Measurements from ENCODE around the gene SRD5A1.
"Not testable (repeated sequence)": the region's sequence is repeated elsewhere in the genome, so short reads cannot be mapped to it uniquely, and the experiment has no call there.

Gene SRD5A1

DNA sequence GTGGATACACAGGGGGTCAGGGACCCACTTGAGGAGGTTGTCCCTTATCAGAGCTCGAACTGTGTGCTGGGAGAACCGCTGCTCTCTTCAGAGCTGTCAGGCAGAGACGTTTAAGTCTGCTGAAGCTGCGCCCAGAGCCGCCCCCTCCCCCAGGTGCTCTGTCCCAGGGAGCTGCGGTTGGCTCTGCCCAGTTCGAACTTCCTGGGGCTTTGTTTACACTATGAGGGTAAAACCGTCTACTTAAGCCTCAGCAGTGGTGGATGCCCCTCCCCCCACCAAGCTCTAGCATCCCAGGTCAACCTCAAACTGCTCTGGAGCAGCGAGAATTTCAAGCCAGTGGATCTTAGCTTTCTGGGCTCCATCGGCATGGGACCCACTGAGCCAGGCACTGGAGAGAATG, 15.9 kb downstream of the SRD5A1 start:
- DNase-seq = no peak

GRCh38 chr5:6649681-6650080, 16.4 kb downstream of the SRD5A1 start:
- no peak for DNase-seq

DNA sequence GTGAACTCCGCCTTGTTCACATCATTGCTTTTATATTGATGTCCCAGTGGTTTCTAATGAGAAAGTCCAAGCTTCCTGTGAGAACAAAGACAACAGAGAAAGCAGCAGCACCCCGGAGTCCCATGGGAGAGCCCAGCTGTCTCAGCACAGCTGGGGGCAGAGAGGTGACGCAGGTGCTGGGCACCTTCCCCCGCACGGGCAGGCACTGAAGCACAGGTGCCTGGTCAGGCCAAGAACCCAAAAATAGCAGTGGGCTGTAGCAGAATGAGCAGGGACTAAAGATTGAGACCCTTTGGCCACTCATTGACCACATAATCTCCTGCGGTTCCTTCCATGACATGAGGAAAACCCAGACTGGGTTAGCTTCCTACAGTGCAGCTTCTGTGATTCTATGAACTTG, 18.8 kb downstream of the SRD5A1 start:
- no peak for DNase-seq

DNA sequence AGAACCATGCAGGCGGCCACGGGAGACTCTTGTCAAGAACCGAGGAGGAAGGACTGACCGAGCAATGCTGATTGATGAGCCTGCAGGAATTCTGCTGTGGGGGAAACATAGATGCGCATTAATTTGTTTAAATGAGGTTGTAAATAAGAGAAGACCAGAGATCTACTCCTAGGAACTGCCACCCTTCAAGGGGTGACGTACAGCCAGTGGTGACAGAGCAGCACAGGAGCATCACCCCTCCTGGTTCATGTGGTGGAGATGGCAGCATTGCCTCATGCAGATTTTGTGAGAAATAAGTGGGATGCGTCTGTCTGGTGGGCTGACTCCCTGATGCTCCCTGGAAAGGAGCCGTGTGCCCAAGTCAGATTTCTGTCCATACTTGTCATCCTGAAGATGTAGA, 22.2 kb downstream of the SRD5A1 start:
- no peak for DNase-seq

DNA sequence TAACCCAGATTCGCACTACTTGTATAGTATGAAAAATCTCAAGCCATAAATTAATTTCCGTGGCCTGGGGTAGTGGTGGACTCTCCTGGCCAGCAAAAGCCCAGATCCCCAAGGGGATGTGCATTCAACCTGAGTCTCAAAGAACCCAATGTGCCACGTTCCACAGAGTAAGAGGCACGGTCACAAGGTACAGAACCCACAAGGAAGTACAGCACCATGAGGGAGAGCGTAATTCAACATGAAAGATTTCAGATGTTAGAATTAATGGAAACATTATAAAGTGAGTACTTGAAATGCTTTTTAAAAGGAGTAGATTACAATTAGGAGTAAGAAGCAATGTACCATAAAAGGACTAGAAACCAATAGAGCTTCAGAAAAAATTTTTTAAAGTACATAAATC, 23.4 kb downstream of the SRD5A1 start:
- DNase-seq = no peak

DNA sequence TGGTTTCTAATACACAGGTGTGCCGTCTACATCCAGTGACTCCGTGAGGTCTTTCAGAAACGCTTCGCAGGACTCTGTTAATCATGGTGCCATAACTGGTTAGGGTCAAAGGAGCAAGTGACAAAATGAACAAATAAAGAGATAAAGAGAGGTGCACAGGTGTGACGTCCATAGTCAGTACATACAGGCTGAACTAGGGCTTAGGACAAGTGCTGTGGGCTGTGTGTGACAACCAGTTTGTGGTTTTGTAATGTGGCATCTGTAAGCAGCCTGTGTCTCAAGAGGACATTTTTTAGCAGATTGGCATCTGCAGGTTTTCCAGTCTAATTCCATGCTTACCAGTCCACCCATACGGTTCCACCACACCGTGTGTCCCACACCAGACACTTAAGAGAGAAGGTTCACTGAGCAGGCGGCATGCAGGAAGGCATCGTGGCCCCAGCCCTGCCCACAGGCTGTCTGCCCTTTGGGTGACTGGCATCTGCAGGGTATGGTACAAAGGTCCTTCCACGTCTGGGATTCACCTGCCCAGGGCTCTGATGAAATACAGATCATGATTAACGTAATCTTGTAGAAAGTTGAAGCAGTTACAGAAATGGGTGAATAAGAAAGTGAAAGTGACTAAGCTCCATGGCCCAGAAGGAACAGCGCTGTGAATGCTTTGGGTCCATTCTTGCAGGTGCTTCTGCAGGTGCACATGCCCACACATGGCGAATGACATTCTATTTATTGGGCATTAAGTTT, 26.9 kb downstream of the SRD5A1 start:
- DNase-seq = peak; percentile 7

DNA sequence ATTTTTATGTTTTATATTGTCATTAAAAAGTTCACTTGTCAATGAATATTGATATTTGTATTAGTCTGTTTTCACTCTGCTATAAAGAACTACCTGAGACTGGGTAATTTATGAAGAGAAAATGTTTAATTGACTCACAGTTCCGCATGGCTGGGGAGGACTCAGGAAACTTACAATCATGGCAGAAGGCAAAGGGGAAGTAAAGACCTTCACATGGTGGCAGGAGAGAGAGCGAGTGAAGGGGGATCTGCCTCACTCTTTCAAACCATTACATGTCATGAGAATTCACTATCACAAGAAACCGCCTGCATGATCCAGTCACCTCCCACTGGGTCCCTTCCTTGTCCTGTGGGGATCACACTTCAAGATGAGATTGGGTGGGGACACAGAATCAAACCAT, 27.4 kb downstream of the SRD5A1 start:
- no peak for DNase-seq

GRCh38 chr5:6666762-6667161, 33.5 kb downstream of the SRD5A1 start:
- DNase-seq = no peak

DNA sequence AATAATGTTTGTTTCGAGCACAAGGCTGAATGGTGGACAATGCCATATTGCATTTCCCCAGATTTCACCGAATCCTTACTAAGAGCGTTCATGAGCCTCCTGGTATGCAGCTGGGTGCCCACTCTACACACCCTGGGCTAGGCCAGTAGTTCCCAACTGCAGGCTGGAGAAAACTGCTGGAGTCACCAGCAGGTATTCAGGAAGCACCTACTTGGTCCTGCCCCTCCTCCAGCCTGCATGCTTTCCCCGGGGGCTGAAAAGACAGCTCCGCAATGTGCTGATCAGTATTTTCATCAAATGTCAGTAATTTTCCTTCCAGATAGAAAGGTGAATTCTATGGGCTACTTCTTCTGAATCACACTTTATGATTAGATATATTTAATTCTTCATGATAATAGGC, 34.4 kb downstream of the SRD5A1 start:
- DNase-seq = no peak

GRCh38 chr5:6668717-6669116, 35.5 kb downstream of the SRD5A1 start:
- DNase-seq = not testable (repeated sequence)

GRCh38 chr5:6673031-6673430, 39.8 kb downstream of the SRD5A1 start:
- DNase-seq = no peak

- no peak for DNase-seq
Observed at GRCh38 chr5:6673963-6674362, 40.7 kb downstream of the SRD5A1 start.

- DNase-seq = no peak
Observed at GRCh38 chr5:6674421-6674820, 41.2 kb downstream of the SRD5A1 start.

DNA sequence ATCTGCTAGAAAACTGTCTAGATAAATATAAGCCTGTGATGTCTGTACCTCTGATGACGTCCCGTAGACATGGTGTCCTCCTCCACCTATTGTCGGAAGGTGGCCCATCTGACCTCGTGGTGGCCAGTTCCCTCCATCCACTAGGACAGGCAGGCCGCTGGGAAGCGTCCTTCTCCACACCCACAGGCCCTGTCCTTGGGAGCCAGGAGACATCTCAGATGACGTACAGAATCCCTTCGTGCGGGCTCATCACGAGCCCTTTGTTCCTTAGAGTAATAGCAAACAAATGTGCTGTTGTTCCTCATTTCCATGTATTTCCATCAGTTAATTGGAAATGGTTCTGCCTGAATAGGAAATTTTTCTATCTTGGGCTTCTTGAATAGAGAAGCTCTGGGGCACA, 41.6 kb downstream of the SRD5A1 start:
- no peak for DNase-seq

DNA sequence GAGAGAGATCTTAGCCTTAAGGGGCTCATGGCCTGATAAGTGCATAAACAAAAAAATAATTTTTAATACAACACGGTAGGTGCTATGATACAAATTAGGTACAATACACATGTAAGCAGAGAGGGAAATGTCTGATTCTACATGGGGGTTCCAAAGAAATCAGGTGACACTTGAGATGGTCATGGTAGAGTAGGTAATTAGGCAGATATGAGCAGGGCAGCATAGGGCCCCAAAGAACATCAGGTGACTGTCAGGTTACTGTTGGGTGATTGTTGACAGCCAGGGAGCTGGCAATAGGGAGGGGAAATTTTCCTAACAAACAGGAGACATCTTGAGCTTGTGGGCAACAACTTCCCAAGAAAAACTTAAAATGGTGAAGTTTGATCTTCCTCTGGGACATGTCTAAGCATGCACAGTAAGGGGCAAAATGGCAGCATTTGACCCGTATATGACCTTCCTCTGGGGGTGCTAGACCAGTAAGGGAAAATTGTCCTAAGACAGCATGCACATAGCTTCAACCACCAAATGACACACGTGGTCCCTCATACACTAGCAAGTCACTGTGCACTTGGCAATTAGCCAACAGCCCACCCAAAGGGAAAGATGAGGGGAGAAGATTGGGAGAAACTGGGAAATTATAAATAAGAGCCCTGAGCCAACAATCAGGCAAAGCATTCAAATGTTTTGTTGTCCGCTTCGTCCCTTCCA, 42.7 kb downstream of the SRD5A1 start:
- no peak for DNase-seq

DNA sequence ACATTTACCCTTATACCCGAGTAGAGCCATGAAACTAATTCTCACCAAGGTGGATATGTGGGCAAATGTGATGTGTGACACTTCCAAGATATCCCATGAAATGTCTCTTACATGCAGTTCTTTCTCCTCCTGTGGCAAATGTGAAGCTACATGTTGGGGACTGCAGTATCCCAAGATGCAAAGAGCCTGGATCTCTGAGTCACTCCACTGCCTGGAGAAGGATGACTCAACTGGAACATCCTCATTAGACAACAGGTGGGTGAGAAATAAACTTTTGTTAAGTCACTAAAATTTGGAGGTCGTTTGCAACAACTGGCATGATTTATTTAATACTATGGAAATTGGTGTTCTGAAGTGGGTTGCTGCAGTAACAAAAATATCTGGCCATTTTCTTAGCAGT, 43.5 kb downstream of the SRD5A1 start:
- no peak for DNase-seq

DNA sequence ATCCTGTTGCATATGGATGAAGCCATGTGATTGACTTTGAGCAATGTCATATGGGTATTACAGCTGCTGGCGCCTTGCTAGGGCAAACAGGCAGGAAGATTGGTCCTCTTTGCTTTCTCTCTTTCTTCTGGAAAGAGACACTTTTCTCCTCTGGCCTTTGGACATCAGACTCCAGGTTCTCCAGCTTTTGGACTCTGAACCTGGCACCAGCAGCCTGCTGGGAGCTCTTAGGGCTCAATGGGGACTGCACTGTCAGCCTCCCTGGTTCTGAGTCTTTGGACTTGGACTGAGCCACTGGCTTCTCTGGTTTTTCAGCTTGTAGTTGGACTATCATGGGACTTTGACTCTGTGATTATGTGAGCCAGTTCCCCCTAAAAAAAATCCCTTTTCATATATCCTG, 45.1 kb downstream of the SRD5A1 start:
- DNase-seq = no peak

DNA sequence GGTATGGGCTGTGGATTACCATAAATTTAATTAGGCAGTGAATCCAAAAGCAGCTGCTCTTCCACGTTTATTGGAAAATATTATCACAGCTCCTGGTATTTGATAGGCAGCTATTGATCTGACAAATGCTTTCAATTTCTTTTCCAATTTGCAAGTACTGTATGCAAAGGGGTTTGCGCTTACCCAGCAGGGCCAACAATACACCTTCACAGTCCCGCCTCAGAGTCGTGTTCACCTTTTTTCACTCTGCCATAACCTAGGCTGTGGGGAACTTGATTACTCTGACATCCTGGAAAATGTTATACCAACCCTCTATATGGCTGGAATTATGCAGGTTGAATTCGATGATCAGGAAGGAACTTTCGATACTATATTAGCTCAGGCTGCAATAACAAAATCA, 47.7 kb downstream of the SRD5A1 start:
- no peak for DNase-seq

GRCh38 chr5:6681682-6682081, 48.4 kb downstream of the SRD5A1 start:
- no peak for DNase-seq

- DNase-seq = no peak
Observed at GRCh38 chr5:6682239-6682638, 49.0 kb downstream of the SRD5A1 start.

DNA sequence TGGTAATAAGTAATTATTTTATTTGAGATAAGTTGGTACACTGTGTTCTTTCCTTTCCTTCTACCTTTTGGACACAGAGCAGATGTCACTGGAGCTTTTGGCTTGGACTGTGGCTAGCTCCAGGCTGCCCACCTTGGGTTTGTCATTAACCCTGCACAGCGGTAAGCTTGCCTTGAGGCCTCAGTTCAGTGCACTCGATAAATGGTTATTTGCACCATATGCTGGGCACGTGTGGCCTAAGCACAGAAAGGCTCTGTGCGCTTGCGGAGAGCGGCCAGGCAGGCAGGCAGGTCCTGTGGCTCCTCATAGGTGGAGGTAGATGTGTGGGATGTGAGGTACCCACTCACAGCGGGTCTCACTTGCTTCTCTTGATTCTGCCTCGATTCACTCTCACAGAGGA, 50.0 kb downstream of the SRD5A1 start:
- no peak for DNase-seq

GRCh38 chr5:6684075-6684474, 50.8 kb downstream of the SRD5A1 start:
- no peak for DNase-seq

GRCh38 chr5:6686501-6686900, 53.3 kb downstream of the SRD5A1 start:
- no peak for DNase-seq

DNA sequence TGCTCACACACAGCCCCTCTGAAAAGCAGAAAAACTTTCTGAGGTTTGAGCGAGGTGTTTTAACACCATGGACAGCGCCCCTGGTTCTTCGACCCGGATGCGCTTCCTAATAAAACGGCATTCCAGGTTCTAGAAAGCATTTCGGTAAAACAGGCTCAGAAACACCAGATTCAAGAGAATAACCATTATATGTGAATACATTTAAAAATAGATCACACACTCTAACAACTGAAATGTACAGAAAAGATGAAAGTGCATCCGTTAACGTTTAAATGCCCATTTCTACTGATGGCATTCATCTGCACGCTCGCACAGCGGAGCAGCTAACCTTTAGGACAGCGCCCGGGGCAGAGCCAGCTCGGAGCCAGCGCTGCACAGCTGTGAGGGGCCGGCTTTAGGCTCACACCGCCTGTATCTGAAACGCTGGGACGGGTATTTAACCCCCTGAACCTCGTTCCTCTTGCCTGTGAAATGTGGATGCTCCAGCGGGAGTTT, 53.7 kb downstream of the SRD5A1 start:
- DNase-seq = peak; percentile 4

DNA sequence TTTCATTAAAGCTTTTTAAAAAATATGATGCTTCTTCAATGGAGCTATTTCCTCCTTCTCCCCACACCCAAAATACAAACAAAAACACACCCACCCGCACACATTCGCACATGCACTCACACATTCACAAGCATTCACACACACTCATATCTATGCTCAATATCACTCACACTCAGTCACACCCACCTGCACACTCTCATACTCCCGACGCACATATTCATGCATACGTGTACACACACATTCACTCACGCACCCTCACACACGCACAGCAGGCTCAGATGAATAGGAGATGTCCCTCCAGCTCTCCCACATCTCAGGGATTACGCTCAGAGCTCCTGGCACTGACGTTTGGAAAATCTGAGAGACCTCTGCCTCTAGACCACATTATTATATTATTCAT, 54.3 kb downstream of the SRD5A1 start:
- no peak for DNase-seq

Measured in activated CD4-positive, alpha-beta T cell treated with anti-CD3 and anti-CD28 coated beads, Interleukin-2, amount 50 U/mL, for 16 hours (primary cell).